Endothelial cell of umbilical vein (primary cell): ENCODE data around the gene DIAPH2. TPM values are rescaled to one million over a fixed set of nuclear protein-coding genes. Genes with fewer than 3 reads are reported as not detected.

Source experiments
- BruUV-seq: library from RNA; stranded (reverse); fragments of 400-500 nt; replicated peaks from 2 replicates; lab custom pipeline; 2021; lab: Mats Ljungman, UMichigan
- CTCF ChIA-PET: fragments of 300-600, 350-600 bp; sonication (Branson Sonifier 250); formaldehyde crosslinking; loops from one replicate; lab custom pipeline; 2021; ENCODE audit warnings: antibody characterized with exemption, inconsistent platforms; lab: Charles Lee
- POLR2A ChIA-PET: fragments of 300-600, 350-600 bp; sonication (Branson Sonifier 250); formaldehyde crosslinking; loops from one replicate; lab custom pipeline; 2021; ENCODE audit warnings: antibody characterized with exemption, inconsistent platforms; lab: Charles Lee
- DNase-seq: peaks from one replicate; pipeline ENCODE4 v3.0.0-alpha.2; 2011; ENCODE audit warnings: low read depth, low spot score
- FAIRE-seq: peaks from 2 replicates; lab custom pipeline; 2011; peaks lifted over from hg19 to GRCh38; lab: Jason Lieb, UNC
- H2AFZ ChIP-seq: 2 replicates; pipeline ENCODE4 v1.6.0; 2012; ENCODE audit warnings: low read depth, low read length, control low read depth, inconsistent platforms
- H3K27ac ChIP-seq: 2 replicates; pipeline ENCODE4 v1.5.1; 2011; ENCODE audit warnings: low read depth, mild to moderate bottlenecking, control low read depth, low read length, moderate library complexity; ENCODE audit not compliant: insufficient read depth
- H3K27me3 ChIP-seq, 2 experiments: 2 replicates each; pipeline versions ENCODE4 v1.6.0 to v1.6.1; 2011; ENCODE audit warnings: low read length in 2 of 2, mixed read lengths in 1 of 2; ENCODE audit not compliant: control insufficient read depth in 2 of 2, insufficient read depth in 2 of 2
- H3K36me3 ChIP-seq, 2 experiments: 2 replicates in 1 of 2; 3 replicates in 1 of 2; pipeline ENCODE4 v1.5.1; 2011; ENCODE audit warnings: low read length in 2 of 2, mild to moderate bottlenecking in 1 of 2, moderate library complexity in 1 of 2; ENCODE audit not compliant: control insufficient read depth in 2 of 2, insufficient read depth in 2 of 2; ENCODE audit errors: extremely low read depth in 1 of 2
- H3K4me1 ChIP-seq: 3 replicates; pipeline ENCODE4 v1.5.1; 2011; ENCODE audit warnings: mild to moderate bottlenecking, low read length; ENCODE audit not compliant: control insufficient read depth, insufficient read depth; ENCODE audit errors: extremely low read depth
- H3K4me2 ChIP-seq: 2 replicates; pipeline ENCODE4 v1.6.1; 2011; ENCODE audit warnings: low read length, control low read depth, mixed read lengths; ENCODE audit not compliant: insufficient read depth
- H3K4me3 ChIP-seq, 3 experiments: fragments of 200-600 bp in 1 of 3; sonication (generic), shearing (Covaris generic) in 1 of 3; replicated peaks in 1 of 3; 2 replicates each; pipeline ENCODE4 v1.5.1; 2011 to 2016; ENCODE audit warnings: control low read depth in 3 of 3, low read length in 3 of 3, mild to moderate bottlenecking in 2 of 3, inconsistent platforms in 1 of 3, low read depth in 1 of 3, moderate library complexity in 1 of 3; ENCODE audit not compliant: insufficient read depth in 1 of 3
- H3K79me2 ChIP-seq: 2 replicates; pipeline ENCODE4 v1.6.0; 2012; ENCODE audit warnings: low read length, inconsistent platforms; ENCODE audit not compliant: control insufficient read depth, insufficient read depth
- H3K9ac ChIP-seq: replicated peaks from 2 replicates; pipeline ENCODE3; 2011; ENCODE audit warnings: low read length, control low read depth; ENCODE audit not compliant: insufficient read depth; ENCODE audit errors: extremely low read depth
- H3K9me1 ChIP-seq: replicated peaks from 3 replicates; pipeline ENCODE4 v1.6.0; 2011; ENCODE audit warnings: mild to moderate bottlenecking, low read length; ENCODE audit not compliant: control insufficient read depth, insufficient read depth; ENCODE audit errors: extremely low read depth
- H3K9me3 ChIP-seq: replicated peaks from 2 replicates; pipeline ENCODE4 v1.5.1; 2012; ENCODE audit warnings: low read length, inconsistent platforms; ENCODE audit not compliant: control insufficient read depth, insufficient read depth
- H4K20me1 ChIP-seq: replicated peaks from 2 replicates; pipeline ENCODE3; 2011; ENCODE audit warnings: mild to moderate bottlenecking, low read length; ENCODE audit not compliant: control insufficient read depth, insufficient read depth; ENCODE audit errors: extremely low read depth
- CTCF ChIP-seq, 2 donors: IDR thresholded peaks; 1 replicate in 1 of 2; 2 replicates in 1 of 2; pipeline ENCODE4 v1.5.1; 2011; ENCODE audit warnings: low read length in 2 of 2, mild to moderate bottlenecking in 2 of 2, moderate library complexity in 2 of 2, control low read depth in 1 of 2, inconsistent platforms in 1 of 2, low read depth in 1 of 2; ENCODE audit not compliant: insufficient read depth in 1 of 2; ENCODE audit errors: extremely low read depth in 1 of 2
- EZH2 ChIP-seq: IDR thresholded peaks from 2 replicates; pipeline ENCODE4 v1.6.1; 2012; ENCODE audit warnings: borderline replicate concordance, low read depth, mild to moderate bottlenecking, moderate library complexity, low read length, inconsistent platforms; ENCODE audit not compliant: severe bottlenecking
- FOS ChIP-seq: IDR thresholded peaks from 2 replicates; pipeline ENCODE4 v1.6.1; 2011; ENCODE audit warnings: mild to moderate bottlenecking, low read length, moderate library complexity, borderline replicate concordance; ENCODE audit not compliant: insufficient read depth
- GATA2 ChIP-seq: IDR thresholded peaks from 2 replicates; pipeline ENCODE4 v1.7.0; 2011; ENCODE audit warnings: low read depth, mild to moderate bottlenecking, moderate library complexity, mixed read lengths, low read length; ENCODE audit not compliant: insufficient read length, insufficient read depth
- JUN ChIP-seq: IDR thresholded peaks from 2 replicates; pipeline ENCODE4 v1.6.1; 2011; ENCODE audit warnings: borderline replicate concordance, low read depth; ENCODE audit not compliant: insufficient read length, insufficient read depth
- MYC ChIP-seq: IDR thresholded peaks from one replicate; pipeline ENCODE4 v1.6.1; 2011; ENCODE audit warnings: mild to moderate bottlenecking, low read depth, low read length
- POLR2A ChIP-seq: IDR thresholded peaks from 2 replicates; pipeline ENCODE4 v1.6.1; 2012; ENCODE audit warnings: low read depth, mild to moderate bottlenecking, control low read depth, low read length
- dilution Hi-C: fragments of 300-500 bp; cut with MboI; formaldehyde crosslinking; loops from one replicate; pipeline ENCODE4 v1.15.0; 2019; ENCODE audit warnings: low sequenced_read_pairs; ENCODE audit not compliant: extremely low pct_ligation_motif_present
- intact Hi-C: fragments of 100-400 bp; cut with micrococcal nuclease; formaldehyde crosslinking; loops from one replicate; pipeline ENCODE4 v1.10.0; 2022
- polyA plus RNA-seq, 4 experiments: library from polyadenylated mRNA; depleted of rRNA in 3 of 4; stranded (reverse) in 3 of 4; unstranded in 1 of 4; fragments of >200 nt; gene quantifications; 2 replicates each; pipeline versions ENCODE4 v1.2.1 to v1.2.3, GENCODE V29; 2011 to 2012; ENCODE audit warnings: missing spikeins in 1 of 4
- total RNA-seq: library from RNA; stranded (reverse); gene quantifications from 2 replicates; pipeline ENCODE4 v1.2.3, GENCODE V29; 2021
- TF ChIP-seq, protein P1 (sequence below): IDR thresholded peaks from 2 replicates; pipeline ENCODE4 v1.6.1; 2011; ENCODE audit not compliant: insufficient read depth, insufficient read length

Gene DIAPH2
- total and polyA plus RNA-seq, 2 donors (not counting 3 experiments of a cell fraction or from before 2014, with no cell fraction given): 3.0 to 30.0 TPM

GRCh38 chrX:96919672-96920071 lies 235.0 kb downstream of the DIAPH2 start:
- Histone ChIP-seq H3K9me1 (no peaks in the 10 kb centered on the region), H3K79me2 (peaks cover 2% of the 10 kb centered on the region), H3K4me1 (peaks cover 11% of the 10 kb centered on the region), H3K9me3 (no peaks in the 10 kb centered on the region), H3K9ac (no peak overlapping the region), H4K20me1 (no peaks in the 10 kb centered on the region), H3K4me2 (no peak overlapping the region), H3K27ac (no peak overlapping the region), H2AFZ (no peak overlapping the region), H3K4me3 (no peak overlapping the region), H3K36me3 (no peaks in the 10 kb centered on the region), H3K27me3 (no peaks in the 10 kb centered on the region)
- FAIRE-seq (no peak), DNase-seq (no peak)
- dilution Hi-C loops: no loop called here
- CTCF ChIA-PET: no interaction called here
- no TSS peak for BruUV-seq
- intact Hi-C loops: no loop called here
- no peak for TF ChIP-seq GATA2
- no peak for TF ChIP-seq POLR2A
- TF ChIP-seq, protein P1, sequence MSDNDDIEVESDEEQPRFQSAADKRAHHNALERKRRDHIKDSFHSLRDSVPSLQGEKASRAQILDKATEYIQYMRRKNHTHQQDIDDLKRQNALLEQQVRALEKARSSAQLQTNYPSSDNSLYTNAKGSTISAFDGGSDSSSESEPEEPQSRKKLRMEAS: no peak
- no peak for TF ChIP-seq MYC
- no peak for TF ChIP-seq CTCF (IDR thresholded peaks at IDR 0.05; ENCODE audit: extremely low read depth in 1 of 2, insufficient read depth in 1 of 2, low read depth in 1 of 2, low read length in 2 of 2)
- no peak for TF ChIP-seq FOS
- TF ChIP-seq EZH2: no peak
- no peak for TF ChIP-seq JUN
- POLR2A ChIA-PET: no interaction called here
